SK-MEL-5 (cell line): ENCODE data around the gene VANGL2. TPM values are rescaled to one million over a fixed set of nuclear protein-coding genes. Genes with fewer than 3 reads are reported as not detected.

ENCODE experiments used
- DNase-seq: peaks from one replicate; pipeline ENCODE4 v3.0.0-alpha.2; 2016; ENCODE audit warnings: low read depth, low spot score
- in situ Hi-C: cut with HindIII; loops from 2 replicates; pipeline ENCODE4 v1.10.0; 2016; ENCODE audit warnings: low sequenced_read_pairs, high pct_unique_total_duplicates, low pct_unique_long_range_greater_than_20kb
- polyA plus RNA-seq, 2 experiments: library from polyadenylated mRNA; depleted of rRNA; stranded (reverse); fragments of >200 nt; gene quantifications; 2 replicates each; pipeline ENCODE4 v1.2.3, GENCODE V29; 2015
- total RNA-seq: library from RNA; depleted of rRNA; stranded (reverse); fragments of >200 nt; shearing (Covaris generic); gene quantifications from 2 replicates; pipeline ENCODE4 v1.2.3, GENCODE V29; 2014; rRNA removed

VANGL2 gene
- total RNA-seq, result 1.8 and 2.0 TPM in 2 replicates
- polyA plus RNA-seq (2015; cell fraction: cytosol; rRNA removed), result 7.3 and 8.9 TPM in 2 replicates
- polyA plus RNA-seq (2015; cell fraction: nucleus; rRNA removed), result 8.5 and 10.9 TPM in 2 replicates

- in situ Hi-C loops, result no loop called here
- peak; percentile 70 for DNase-seq
Measured at GRCh38 chr1:160400223-160400645, at the start of gene VANGL2. VANGL2 (plus strand) TSS chr1:160400564; CDS start chr1:160415838, 15,274 bp downstream.

DNA sequence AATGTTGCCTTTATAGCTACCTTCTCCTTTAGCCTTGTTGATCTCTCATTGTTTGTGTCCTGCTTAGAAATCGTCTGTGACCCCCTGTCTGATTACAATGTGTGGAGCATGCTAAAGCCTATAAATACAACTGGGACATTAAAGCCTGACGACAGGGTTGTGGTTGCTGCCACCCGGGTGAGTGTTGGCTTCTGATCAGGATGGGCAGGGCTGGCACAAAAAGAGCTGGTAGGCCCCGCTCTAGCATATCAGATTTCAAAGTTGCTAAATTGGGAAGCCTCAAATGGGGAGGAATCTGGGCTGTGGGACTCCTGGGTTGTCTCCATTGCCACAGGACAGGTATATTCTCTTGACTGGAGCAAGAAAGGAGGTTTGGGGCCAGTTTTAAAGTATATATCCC lies 48.7 kb upstream of the VANGL2 start:
- in situ Hi-C loops, result no loop called here
- no peak for DNase-seq

- in situ Hi-C loops, result no loop called here
- DNase-seq, result no peak
Measured at GRCh38 chr1:160352555-160352954, 47.8 kb upstream of the VANGL2 start.

DNA sequence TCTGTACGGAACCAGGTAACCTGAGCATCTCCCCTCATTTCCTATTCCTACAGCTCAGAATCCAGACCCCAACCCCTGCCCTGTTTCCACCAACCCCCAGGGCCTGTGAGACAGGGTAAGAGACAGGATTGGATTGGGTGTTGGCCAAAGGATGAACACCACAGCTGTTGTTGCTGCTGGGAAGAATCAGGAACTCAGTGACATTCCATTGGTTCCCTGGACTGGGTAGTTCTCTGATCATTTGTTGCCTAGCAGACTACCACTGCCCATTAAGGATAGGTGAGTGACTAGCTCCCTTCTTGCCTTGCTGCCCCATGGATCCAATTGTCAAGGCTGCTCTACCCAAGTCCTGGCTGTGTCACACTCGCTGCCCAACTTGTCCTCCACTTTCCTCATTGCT lies 47.1 kb upstream of the VANGL2 start:
- in situ Hi-C loops, result no loop called here
- peak; percentile 77 for DNase-seq

DNA sequence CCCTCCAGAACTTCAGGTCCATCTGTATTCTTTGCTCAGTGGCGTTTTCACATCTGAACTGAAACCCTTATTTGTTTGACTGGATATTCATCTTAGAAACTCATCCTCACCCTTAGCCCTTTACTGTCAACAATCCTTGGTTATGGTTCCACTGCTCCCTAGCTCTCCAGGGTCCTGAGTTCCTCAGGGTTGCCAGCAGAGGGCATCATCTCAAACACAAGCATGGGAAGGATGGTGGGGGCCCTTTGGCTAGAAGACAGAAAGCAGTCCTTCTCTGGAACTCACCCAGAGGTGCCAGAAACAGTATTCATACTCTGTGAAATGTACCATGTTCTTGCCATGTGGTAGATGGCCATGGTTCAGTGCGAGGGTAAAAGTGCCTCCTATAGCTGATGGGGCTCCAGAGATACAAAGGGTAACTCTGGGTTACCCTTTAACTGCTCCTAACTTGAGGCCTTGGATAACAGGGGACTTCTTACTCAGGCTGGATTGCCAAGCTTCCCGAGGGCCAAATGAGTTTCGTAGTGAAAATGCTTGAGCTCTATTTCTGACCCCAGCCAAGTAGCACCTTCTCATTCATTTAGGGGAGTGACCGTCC lies 45.9 kb upstream of the VANGL2 start:
- peak; percentile 61 for DNase-seq
- in situ Hi-C loops, result no loop called here

GRCh38 chr1:160357286-160358002 lies 42.9 kb upstream of the VANGL2 start:
- DNase-seq, result no peak
- in situ Hi-C loops, result no loop called here

DNA sequence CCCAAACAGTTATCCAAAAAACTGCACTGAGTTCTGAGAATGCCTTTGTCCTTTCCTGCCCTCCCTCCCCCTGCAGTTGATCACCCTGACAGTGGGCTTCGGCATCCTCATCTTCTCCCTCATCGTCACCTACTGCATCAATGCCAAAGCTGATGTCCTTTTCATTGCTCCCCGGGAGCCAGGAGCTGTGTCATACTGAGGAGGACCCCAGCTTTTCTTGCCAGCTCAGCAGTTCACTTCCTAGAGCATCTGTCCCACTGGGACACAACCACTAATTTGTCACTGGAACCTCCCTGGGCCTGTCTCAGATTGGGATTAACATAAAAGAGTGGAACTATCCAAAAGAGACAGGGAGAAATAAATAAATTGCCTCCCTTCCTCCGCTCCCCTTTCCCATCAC lies 42.3 kb upstream of the VANGL2 start:
- no peak for DNase-seq

DNA sequence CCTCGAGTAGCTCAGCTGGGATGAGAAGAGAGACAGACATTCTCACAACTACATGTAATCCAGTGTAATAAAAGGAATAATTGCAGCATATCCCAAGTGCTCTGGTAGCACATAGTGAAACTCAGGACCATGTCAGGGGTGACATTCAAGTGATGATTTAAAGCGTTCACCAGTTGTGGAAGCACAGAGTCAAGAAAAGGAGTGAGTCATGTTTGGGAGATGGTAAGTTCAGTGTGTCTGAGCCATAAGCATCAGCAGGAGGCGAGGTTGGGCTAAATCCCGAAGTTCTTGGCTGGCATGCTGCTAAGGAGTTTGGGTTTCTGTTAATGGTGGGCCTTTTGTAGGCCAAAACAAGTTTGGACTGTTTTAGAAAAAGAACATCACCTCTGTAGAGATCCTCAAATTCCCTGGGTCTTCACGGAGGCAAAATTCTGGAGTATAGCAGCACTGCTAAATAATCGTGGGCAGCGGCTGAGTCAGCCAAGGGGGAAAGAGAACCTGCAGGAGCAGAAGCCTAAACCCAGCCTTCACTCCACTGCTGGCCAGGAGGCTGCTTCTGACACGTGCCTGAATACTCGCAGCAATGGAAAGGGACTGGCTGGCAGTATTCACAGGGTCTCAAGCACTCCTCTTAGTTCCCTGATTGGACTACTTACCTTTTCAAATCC lies 40.7 kb upstream of the VANGL2 start:
- no peak for DNase-seq
- in situ Hi-C loops, result no loop called here

More for the DNA sequence above, 42.3 kb upstream of the VANGL2 start:
- in situ Hi-C loops, result no loop called here

DNA sequence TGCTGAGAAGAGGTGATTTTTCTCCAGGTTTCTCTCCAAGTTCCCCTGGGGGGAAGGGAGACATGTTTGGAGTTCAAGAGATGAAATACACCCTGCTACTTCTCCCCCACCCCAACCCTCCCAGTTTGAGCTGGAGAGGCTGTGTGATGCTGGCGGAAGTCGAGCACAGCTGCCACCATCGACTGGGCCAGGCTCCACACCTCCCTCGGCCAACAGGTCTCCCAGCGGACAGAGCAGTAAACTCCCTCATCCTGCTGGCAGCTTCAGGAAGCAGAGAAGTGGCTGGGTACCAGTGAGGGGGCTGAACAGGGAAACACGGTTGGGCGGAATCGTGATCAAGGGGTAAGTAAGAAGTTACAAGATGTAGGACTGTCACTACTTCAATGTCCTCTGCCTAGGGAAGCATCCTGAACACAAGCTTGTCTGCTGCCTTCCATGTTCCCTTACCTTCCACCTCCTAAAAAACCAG lies 40.1 kb upstream of the VANGL2 start:
- in situ Hi-C loops, result no loop called here

DNA sequence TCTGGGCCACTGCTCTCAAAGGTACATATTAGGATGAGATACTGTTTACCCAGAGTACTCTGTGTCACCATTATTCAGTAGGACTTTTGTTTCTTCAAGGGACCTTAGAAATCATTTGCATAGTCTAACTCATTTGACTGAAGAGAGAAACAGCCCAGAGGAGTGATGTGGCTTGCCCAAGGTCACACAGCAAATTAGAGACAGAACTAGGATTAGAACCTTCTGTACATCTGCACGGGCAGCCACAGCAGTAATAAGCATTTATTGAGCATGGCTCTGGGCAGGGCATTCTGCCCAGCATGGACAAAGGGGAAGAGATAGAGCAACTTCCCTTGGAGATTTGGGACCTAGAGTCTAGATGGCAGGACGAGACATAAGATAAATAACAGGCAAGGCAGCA lies 39.2 kb upstream of the VANGL2 start:
- in situ Hi-C loops, result no loop called here
- no peak for DNase-seq

More for the DNA sequence above, 40.1 kb upstream of the VANGL2 start:
- DNase-seq, result no peak

- in situ Hi-C loops, result no loop called here
Measured at GRCh38 chr1:160361814-160362167, 38.6 kb upstream of the VANGL2 start.

GRCh38 chr1:160362168-160362957 lies 38.0 kb upstream of the VANGL2 start:
- DNase-seq, result no peak
- in situ Hi-C loops, result no loop called here

More at GRCh38 chr1:160361814-160362167, 38.6 kb upstream of the VANGL2 start:
- no peak for DNase-seq

DNA sequence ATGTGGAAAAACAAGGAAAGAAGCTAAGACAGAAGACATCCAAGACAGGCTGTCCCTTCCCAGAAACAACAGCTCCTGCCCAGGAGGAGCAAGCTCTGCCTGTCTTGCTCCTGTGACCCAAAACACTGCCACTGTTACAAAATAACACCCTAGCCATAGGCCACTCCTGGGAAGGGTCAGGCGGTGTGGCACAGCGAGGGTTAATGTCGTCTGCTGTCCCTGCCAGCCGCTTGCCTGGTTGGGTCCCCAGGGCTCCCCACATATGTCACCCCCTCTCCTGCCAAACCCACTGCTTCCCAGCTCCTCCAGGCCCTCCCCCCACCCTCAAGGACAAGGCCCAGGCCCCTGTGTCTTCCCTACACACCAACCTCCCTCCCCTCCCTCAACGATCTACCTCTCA lies 37.4 kb upstream of the VANGL2 start:
- in situ Hi-C loops, result no loop called here
- no peak for DNase-seq

DNA sequence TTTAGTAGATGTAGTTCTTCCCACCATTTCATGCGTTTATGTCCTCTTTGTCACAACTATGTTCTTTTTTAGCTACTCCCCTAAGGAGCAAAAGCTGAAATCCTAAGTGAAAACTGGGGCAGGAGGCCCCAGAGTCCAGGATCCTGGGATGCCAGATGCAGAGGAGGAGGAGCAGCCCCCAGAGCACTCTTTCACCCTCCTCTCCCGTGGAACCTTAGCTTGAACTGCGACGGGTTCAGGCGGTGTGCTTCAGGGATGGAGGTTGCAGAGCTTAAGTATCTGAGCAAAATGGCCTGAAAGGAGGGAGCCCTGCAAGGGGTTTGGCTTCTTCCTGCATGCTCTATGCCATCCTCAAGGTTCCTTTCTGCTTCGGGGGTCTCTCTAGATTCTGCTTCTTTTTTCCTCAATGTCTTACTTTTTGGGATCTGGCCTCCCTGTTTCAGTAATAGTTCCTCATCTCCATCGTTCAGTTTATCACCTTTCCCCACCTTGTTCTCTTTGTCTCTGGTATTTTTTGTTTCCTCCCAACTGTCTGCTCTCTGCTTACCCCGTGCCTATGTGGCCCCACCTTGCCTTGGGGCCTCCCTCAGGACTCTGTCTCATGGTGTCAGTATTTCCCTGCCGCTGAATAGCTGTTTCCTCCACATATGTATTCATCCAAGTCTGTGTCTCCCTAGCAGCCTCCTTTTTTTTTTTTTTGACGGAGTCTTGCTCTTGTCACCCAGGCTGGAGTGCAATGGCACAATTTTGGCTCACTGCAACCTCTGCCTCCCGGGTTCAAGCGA lies 36.2 kb upstream of the VANGL2 start:
- DNase-seq, result no peak
- in situ Hi-C loops, result no loop called here

DNA sequence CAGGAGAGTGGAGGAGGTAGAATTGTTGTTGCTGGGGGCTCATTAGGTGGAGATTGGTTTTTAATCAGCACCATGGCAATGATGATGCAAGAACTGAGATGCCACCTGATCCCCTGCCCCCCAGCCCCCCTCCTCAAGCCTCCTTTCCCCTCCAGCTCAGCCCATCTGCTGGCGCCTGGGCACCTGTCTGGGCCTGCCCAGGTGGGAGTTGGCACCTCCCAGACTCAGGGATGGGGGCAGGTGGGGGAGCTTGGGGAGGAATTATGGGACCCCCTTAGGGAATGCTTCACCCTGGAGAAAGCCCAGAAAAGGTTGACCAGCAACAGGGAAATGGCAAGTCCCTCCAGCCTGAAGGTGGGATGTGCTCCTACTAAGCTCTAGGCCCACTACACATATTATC lies 35.0 kb upstream of the VANGL2 start:
- in situ Hi-C loops, result no loop called here
- DNase-seq, result no peak

DNA sequence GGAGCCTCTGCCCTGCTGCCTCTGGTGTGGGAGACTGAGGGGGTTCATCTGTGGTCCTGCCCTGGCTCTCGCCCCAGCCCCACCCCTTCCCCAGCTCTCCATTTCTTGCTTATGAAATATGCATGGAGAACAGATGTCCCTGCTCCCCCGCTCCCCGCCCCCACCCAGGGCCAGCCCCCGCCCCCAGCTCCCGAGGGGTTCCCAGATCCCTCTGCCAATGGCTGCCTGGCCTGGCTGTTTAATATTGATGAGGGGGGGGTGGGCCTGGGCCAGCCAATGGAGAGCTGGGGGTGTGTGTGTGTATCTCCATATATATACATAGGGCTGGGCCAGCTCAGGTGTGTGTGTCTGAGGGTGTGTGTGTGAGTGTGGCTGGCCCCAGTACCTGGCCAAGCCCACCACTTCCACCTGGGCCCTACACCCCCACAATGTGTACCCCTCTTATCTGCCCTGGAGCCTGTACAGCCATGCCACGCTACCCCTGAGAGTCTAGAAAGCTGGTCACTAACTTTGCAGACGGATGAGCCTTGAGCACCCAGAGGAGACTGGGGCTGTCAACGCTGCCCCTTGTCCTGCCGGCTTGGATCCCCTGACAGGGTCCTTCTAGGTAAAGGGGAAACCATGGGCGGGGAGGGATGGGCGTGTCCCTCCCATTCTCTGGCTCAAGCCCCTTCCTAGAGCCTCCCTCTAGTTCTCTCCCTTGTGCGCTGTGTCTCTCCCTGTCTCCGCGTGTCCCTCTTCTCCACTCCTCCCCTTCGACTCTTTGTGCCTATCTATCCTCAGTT lies 33.4 kb upstream of the VANGL2 start, which contains the start of gene NHLH1:
Gene NHLH1 (plus strand): TSS at position 341 of the 785 bp plus-strand sequence. CDS start 3,661 bp downstream, outside the sequence.
- no peak for DNase-seq
- in situ Hi-C loops, result no loop called here
